PC-9 (cell line): ENCODE data around the gene DNAJC13.

Experiments
- CTCF ChIP-seq: fragments of 200-600 bp; sonication (generic); conservative IDR thresholded peaks from 2 replicates; pipeline ENCODE4 v1.6.1; 2017; ENCODE audit warnings: mixed run types, antibody characterized with exemption, mild to moderate bottlenecking, moderate library complexity
- EZH2 ChIP-seq: fragments of 200-600 bp; sonication (generic); IDR thresholded peaks from 2 replicates; pipeline ENCODE4 v1.8.0; 2017; ENCODE audit warnings: antibody characterized with exemption, low read depth

- TF ChIP-seq CTCF, result no peak
- no peak for TF ChIP-seq EZH2
Observed at GRCh38 chr3:132456136-132456535, 38.8 kb downstream of the DNAJC13 start.
